ENCODE results near the gene S100A11.

- TF ChIP-seq MAX (IDR thresholded peaks at IDR 0.05), result no peak
- no peak for TF ChIP-seq FOXM1 (IDR thresholded peaks at IDR 0.05; ENCODE audit: borderline replicate concordance, low read depth)
- TF ChIP-seq EP300 (IDR thresholded peaks at IDR 0.05; ENCODE audit: borderline replicate concordance), result no peak
- TF ChIP-seq RAD21 (IDR thresholded peaks at IDR 0.05; ENCODE audit: low read depth), result no peak
- TF ChIP-seq REST (IDR thresholded peaks at IDR 0.05; ENCODE audit: low read depth), result no peak
These were observed 14.3 kb downstream of the S100A11 start for GRCh38 chr1:152022474-152022873.
